NCI-H2196 (cell line): ENCODE measurements around the gene DNAJA2.

Source experiments
- DNase-seq: peaks from one replicate; lab custom pipeline; 2025; ENCODE audit not compliant: unreplicated experiment; lab: John Stamatoyannopoulos, UW

DNAJA2 gene

DNA sequence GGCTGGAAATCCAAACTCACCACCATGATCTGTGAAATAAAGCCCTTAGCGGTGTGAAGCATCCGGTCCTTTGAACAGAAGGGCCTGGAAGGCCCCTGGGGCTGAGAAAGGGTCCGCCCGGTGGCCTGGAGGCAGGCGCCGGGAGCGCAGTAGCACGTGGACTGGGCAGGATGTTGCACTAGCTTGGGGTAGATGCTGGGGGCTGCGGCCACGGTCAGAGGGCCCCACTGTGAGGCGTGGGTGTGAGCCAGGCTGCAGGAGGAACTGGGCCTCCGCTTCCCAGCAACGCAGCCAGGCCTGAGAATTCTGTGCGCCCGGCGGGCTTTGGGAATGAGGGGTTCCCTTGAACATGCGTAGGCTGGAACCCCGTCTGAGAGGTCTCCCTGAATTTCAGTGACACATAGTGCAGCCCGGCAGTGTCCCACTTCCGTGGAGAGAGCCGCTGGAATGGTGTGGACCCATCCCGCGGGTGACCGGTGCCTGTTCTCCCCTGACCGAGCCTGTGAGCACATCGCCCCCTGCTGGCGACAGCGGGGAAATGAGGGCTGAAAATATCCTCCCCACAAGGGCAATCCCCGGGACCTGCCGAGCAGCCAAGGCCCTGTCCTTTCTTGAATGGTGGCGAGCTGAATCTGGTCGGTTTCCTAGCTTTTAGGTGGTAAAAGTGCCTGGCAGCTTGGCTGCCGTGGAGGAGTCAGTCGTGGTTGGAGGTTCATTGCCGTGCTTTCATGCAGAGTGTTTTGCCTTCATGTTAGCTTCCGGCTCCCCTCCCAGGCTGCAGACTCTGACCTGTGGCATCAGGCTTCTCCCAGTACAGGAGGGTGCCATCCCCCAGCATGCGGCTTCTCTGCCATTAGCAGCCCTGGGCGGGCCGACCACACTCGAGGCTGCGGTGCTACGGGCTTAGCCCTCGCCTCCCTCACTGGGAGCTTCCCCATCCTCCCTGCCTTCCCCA lies 43.8 kb downstream of the DNAJA2 start:
- DNase-seq = peak; percentile 40

DNA sequence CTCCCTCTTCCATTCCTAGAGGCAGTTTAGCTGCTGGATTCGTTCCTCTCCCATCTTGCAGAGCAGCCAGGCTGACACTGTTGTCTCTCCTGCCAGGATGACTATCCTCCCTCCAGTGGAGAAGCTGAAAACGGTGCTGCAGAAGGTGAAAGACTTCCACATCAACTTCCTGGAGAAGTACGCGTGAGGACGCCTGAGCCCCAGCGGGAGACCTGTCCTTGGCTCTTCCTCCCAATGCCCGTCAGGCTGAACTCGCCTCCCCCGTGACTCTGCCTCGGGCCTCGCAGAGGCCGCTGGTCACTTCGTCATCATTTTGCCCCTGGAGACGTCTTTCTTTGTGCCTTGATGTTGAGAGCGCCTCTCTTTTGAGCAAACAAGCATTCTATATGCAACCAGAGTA lies 44.7 kb downstream of the DNAJA2 start:
- no peak for DNase-seq

DNA sequence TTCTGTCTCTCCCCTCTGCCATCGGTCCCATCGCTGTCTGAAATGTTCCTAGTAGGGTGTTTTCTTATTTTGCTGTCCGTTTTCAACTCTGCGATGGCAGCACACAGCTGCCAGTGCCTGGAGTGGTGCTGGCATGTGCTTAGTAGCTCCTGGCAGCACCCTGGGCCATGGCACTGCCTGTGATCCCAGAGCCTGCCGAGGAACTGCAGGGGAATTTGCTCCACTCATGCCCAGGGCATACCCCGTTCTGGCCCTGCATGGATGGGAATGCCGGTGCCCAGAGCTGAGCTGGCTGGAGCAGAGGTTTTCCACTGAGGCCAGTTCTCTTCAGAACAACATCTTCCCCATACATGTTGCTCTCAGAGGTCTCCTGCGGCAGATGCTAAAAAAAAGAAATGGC lies 46.2 kb downstream of the DNAJA2 start:
- no peak for DNase-seq

DNA sequence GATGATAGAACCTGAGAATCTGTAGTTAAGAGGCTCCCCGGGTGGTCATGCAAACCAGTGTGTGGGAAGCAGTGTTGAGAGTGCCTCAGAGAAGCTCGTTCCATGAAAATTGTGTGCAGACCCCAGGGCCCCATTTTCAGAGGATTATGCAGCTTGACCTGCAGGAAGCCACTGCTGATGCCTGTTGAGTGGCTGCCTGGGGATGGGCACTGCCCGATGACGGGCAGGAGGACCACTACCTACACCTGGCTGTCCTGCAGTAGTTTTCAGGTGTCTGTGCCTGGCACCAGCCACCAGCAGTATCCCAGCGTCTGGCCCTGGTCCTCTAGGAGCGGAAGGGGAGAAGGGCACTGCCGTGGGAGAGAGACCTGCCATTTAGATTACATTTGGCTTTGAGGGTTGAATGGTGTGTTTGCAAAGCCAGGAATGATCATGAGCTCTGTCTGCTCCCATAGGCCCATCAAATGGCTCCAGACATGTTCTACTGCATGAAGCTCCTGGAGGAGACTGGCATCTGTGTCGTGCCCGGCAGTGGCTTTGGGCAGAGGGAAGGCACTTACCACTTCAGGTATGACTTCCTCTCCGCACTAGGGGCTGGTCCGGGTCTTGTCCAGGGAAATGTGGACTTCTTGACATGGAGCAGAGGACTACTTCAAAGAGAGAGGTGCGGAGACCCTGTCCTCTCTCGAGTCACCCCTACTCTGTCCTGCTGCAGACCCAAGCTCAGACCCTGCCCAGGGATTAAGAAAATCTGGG lies 46.8 kb downstream of the DNAJA2 start:
- no peak for DNase-seq

DNA sequence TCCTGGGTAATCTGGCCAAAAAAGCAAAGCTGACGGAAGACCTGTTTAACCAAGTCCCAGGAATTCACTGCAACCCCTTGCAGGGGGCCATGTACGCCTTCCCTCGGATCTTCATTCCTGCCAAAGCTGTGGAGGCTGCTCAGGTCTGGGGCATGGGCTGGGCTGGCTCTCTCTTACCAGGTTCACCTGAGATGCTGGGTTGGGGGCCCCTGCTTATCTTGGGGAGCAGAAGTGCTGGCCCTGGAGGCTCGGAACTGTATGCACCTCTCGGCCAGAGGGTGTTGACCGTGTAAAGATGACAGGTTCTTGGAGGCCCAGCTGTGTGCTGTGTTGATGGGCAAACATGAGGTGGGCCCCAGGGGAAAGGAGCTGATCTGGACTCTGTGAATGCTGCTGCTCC lies 49.1 kb downstream of the DNAJA2 start:
- DNase-seq = no peak

DNA sequence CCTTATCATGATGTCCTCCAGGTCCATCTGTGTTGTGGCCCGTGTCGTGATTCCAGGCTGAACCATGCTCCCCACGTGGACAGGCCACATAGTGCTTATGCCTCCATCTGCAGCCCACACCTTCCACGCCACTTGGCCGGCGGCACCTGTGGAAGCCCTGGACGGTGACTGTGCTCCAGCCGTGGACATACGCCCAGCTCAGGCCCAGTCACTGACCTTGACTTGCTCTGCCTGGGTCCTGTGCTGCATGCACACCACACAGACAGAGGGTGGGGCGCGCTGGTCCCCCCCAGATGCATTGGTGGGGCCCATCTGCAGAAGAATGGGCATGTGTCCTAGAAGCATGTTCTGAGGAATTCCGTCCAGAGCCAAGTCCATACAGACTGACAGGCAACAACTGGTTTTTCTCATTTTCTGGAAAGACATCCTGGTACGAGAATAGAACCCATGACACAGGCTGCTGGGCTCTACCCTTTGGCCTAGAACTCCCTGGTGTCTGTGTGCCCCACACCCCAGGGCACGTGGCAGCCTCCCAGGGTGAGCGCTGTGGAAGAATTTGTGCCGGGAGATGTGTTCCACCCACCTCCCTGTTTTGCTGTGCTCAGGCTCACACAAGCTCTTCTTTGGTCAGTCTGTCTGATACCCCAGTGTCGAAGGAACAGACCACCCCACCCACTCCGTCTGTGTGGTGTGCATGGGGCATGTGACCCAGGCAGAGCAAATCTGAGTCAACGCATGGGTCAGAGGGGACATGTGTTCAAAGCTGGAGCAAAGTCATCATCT lies 49.8 kb downstream of the DNAJA2 start:
- DNase-seq = no peak

DNA sequence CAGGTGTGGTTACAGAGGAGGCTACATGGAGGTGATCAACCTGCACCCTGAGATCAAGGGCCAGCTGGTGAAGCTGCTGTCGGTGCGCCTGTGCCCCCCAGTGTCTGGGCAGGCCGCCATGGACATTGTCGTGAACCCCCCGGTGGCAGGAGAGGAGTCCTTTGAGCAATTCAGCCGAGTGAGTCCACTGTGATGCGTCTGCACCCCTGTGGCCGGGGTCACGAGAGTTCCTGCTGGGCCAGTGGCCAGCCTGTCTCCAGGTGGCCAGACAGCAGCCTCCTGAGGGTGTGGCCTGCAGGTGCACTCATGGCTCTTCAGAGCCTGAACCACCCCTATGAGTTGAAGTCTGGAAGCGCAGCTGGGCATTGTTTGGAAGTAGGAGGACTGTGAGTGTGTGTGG lies 51.2 kb downstream of the DNAJA2 start:
- peak; percentile 15 for DNase-seq

DNA sequence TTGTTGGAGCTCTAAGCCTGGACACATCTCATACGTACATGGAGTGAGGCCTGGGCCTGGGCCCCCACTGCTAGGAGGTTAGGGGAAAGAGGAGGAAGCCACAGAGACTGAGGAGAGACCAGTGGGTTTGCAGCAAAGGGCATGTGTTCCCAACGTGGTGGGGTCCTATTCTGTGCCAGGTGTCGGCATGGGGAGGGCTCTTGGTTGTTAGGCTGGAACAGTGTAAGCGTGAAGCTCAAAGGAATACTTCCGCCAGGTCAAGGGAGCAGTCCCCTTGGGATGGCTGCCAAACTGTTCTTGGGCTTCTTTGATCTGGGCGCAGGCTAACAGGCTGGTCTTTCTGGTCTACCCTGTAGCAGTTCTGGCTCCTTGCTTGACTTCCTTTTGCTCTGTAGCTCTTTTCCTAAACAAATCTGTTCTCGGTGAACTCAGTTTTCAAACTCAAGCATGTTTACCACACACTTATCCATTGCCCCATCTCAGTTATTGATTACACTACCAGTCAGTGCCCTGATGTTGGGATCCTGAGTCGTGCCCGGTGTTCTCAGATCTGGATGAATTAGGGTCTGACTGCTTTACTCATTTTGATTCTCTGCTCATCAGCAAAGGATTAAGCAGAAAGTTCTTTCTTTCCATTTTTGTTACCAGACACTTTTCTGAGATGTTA lies 52.9 kb downstream of the DNAJA2 start:
- peak; percentile 37 for DNase-seq

DNA sequence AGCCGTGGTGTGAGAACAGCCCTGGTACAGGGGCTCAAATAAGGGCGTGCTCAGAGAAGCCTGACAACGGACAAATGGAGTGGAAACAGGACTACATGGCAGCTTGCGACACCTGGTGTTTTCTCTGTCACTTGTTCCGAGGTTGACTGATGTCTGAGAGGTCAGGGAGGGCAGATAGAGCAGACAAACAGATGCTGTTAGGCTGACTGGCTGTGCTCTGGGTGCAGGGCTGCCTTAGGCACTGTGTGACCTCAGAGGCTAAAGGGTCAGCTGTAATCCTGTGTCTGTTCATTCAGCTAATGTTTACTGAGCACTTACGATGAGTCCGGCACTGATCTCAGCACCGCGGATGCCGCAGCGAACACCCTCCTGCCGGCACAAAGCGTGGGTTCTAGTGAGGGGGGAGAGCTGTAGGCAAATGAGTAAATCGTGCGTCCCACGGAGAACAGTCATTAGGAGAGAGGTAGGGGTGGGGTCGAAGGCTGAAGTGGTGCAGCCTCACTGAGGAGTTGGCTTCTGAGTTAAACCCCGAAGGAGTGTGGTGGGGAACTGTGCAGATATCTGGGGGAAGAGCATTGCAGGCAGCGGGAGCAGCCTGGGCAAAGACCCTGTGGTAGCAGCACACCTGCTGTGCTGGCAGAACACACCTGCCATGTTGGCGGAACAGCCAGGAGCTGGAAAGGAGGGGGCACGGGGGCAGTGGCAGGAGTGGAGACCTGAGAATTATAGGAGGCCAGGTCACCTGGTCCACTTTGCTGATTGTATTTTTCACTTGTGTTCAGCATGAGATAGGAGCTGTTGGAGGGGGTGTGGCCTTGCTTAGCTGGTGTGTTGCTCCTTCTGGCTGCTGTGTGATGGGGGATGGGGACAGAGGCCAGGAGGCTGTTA lies 54.3 kb downstream of the DNAJA2 start:
- DNase-seq = peak; percentile 59

DNA sequence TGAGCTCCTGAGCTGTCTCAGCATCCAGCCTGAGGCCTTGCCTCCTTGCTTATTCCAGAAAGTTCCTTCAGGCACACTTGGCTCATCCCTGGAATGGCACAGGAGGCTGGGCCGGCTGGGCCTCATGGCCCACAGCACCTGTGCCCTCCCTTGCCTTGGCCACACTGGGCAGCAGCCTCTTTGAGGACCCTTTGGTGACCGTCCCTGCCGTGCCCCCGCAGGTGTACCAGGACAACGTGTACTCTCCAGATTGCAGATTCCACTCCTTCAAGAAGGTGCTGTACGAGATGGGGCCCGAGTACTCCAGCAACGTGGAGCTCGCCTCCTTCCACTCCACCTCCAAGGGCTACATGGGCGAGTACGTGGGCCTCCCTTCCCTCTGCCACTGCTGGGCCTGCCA lies 55.1 kb downstream of the DNAJA2 start:
- DNase-seq = no peak

DNA sequence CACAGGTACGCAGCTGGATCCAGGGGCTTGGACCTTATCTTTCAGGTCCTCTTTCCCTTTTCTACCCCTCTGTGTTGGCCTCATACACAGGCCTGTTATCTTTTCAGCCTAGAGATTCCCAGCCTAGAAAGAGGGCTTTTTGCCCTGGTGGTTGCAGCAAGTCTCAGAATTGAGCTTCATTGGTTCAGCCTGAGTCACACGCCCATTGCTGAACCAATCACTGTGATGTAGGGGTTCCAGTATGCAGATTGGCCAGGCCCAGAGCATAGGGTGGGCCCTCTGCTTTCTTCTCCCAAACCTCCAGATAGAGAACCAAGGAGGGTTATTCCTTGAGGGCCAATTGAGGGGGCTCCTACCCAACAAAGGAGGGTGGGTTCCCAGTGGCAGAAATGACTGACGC lies 56.5 kb downstream of the DNAJA2 start:
- no peak for DNase-seq

DNA sequence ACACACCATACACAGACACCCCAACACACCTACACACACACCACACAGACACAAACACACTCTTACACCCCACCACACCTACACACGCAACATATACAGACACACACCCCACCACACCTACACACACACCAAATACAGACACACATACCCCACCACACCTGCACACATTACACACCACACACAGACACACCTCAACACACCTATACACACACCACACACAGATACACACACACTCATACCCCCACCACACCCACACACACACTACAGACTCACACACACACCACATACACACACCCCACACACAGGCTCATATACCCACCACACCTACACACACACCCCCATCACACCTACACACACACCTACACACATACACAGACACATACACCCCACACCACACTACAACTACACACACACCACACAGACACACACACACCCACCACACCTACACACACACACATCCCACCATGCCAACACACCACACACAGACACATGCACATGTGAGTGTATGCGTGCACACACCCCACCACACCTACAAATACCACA lies 57.9 kb downstream of the DNAJA2 start:
- no peak for DNase-seq

DNA sequence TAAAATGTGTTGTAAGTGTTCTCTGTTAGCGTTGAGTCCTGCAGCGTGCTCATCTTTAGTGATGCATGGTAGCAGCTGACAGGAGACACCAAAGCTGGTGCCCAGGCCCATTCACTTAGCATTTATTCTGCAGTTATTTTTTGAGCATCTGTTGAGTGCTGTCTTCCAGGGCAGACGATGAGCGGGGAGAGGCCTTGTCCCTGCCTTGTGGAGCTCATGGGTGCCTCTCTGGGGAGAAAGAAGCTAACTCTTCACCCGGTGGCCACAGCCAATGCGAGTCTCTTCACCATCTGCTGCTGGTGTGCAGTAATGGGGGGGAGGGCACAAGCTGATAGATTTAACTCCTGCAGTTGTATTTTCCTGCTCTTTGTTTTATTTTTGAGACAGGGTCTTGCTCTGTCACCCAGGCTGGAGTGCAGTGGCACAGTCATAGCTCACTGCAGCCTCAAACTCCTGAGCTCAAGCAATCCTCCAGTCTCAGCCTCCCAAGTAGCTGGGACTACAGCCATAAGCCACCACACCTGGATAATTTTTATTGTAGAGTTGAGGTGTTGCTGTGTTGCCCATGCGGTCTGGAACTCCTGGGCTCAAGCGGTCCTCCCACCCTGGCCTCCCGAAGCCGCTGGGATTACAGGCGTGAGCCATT lies 58.8 kb downstream of the DNAJA2 start:
- no peak for DNase-seq

DNA sequence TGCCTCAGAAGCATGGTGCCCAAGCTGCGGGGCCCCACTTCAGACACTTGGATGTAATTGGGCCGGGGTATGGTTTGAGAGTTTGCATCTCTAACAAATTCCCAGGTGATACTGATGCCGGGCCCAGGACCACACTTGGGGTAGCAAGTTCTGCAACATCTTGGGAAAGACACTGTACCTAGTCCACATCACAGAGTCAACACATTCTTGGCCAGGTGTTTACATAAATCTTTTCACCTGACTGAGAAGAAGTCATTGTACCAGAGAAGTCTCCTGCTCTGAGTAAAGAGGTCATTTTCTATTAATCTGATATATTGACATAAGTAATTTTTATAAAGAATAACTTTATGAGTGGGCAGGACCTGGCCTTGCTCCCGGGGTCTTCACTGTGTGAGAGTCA lies 61.8 kb downstream of the DNAJA2 start:
- no peak for DNase-seq

DNA sequence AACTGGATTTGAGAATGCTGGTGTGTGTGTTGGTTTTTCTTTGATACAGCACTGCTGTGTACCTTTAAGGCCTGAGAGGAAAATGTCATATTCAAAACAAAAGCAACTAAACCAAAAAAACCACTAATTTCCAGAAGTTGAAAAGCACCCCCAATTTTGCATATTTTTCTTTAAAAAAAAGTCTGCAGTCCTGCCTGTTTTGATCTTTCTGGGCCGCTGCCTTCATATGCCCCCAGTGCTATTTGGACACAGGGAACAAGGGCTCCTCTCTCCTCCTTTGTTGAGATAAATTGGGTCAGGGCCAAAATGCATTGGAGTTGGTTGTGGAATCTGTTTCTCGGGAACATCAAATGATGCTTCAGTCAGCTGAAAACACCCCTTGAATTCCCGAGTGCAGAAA lies 62.4 kb downstream of the DNAJA2 start:
- DNase-seq = no peak

DNA sequence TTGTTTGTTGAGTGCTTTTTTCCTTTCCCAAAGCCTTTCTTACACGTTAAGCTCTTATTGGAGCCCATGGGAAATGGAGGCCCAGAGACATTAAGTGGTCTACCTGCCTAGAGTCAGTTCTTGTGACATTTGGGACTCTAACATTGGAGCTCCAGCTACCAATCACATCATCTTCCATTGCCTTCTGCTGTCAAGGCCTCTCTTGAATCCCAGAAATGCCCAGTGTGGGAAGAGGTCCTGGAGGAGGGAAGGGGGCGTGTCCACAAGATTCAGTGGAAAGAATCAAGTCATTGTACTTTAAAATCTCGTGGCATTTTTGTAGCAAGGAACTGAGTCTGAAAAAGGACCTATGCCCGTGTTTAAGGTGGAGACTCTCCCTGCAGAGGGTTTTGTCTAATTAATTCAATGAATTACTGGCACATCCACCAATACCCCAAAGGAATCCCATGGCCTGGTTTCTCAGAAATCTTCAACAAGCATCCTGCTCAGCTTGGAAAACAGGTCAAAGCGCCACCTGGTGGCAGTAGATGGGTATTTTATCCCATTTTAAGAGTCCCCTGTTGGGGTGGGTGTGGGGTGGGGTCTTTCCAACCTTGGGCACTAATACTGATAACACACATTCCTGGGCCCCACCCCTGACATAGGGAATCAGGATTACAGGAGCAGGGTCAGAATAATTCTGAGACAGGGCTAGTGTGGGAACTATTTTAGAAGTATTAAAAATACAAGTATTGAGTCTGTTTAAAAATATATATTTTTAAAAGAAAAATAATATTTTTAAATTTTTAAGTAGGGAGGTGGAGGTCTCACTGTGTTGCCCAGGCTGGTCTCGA lies 64.7 kb downstream of the DNAJA2 start:
- peak; percentile 37 for DNase-seq

DNA sequence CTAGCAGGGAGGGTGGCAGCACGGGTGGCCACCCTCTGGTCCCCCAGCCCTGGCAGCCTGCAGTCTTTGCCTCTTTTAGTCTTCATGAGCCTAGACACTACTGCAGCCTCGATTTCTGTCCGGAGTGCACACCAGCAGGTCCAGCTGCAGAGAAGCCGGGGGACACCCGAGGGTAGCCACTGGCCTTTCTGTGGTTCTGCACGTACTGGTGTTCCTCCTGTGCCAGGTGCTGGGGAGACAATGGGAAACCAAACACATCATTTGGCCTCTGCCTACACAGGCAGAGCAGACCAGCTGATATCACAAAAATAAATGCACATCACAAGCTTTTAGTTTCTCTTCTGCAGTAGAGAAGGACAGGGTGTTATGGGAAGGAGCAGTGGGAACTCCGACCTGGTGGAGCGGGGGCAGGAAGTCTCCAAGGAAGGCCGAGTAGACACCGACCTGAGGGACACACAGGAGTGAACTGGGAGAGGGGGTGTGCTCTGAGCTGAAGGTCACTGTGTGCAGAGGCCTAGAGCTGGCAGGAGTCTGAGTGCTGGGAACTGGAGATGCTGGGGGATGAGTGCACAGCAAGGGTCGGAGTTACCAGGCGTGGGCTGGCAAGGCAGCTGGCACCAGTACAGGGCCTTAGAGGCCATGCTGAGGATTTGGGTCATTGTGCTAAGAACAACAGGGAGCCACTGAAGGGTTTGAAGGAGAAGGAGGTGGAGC lies 66.3 kb downstream of the DNAJA2 start:
- DNase-seq = no peak
